Ishikawa (cell line): ENCODE measurements around the gene KLHL26.

Experiments used
- CEBPB ChIP-seq: IDR thresholded peaks from 2 replicates; pipeline ENCODE4 v1.6.1; 2012
- CREB1 ChIP-seq: IDR thresholded peaks from 2 replicates; pipeline ENCODE4 v1.6.1; 2012; ENCODE audit warnings: low read depth
- EGR1 ChIP-seq: IDR thresholded peaks from 2 replicates; pipeline ENCODE4 v1.6.1; 2012
- EP300 ChIP-seq: IDR thresholded peaks from 2 replicates; pipeline ENCODE4 v1.6.1; 2012; ENCODE audit warnings: borderline replicate concordance
- FOXM1 ChIP-seq: IDR thresholded peaks from 2 replicates; pipeline ENCODE4 v1.6.1; 2012; ENCODE audit warnings: low read depth, borderline replicate concordance
- MAX ChIP-seq: IDR thresholded peaks from 2 replicates; pipeline ENCODE4 v1.6.1; 2012
- NFIC ChIP-seq: IDR thresholded peaks from 2 replicates; pipeline ENCODE4 v1.6.1; 2012
- RAD21 ChIP-seq: IDR thresholded peaks from 2 replicates; pipeline ENCODE4 v1.6.1; 2012; ENCODE audit warnings: low read depth
- REST ChIP-seq: IDR thresholded peaks from 2 replicates; pipeline ENCODE4 v1.6.1; 2012; ENCODE audit warnings: low read depth, mild to moderate bottlenecking
- TAF1 ChIP-seq: IDR thresholded peaks from 2 replicates; pipeline ENCODE4 v1.6.1; 2012; ENCODE audit warnings: low read depth, mild to moderate bottlenecking
- TCF12 ChIP-seq: IDR thresholded peaks from 2 replicates; pipeline ENCODE4 v1.6.1; 2012; ENCODE audit warnings: low read depth
- TEAD4 ChIP-seq: IDR thresholded peaks from 2 replicates; pipeline ENCODE4 v1.6.1; 2012
- USF1 ChIP-seq: IDR thresholded peaks from 2 replicates; pipeline ENCODE4 v1.6.1; 2012
- YY1 ChIP-seq: IDR thresholded peaks from 2 replicates; pipeline ENCODE4 v1.6.1; 2012; ENCODE audit warnings: low read depth
- ZBTB7A ChIP-seq: IDR thresholded peaks from 2 replicates; pipeline ENCODE4 v1.6.1; 2012; ENCODE audit warnings: low read depth

Gene KLHL26

GRCh38 chr19:18656337-18657086 is 19.7 kb downstream of the KLHL26 start:
- no peak for TF ChIP-seq MAX
- no peak for TF ChIP-seq TCF12
- TF ChIP-seq FOXM1 = no peak
- TF ChIP-seq ZBTB7A = no peak
- TF ChIP-seq CREB1 = no peak

- TF ChIP-seq TCF12 = no peak
Measured at GRCh38 chr19:18657590-18658365, 20.9 kb downstream of the KLHL26 start.

- no peak for TF ChIP-seq EP300
- TF ChIP-seq CEBPB = no peak
- TF ChIP-seq FOXM1 = no peak
- no peak for TF ChIP-seq EGR1
- TF ChIP-seq USF1 = no peak
- TF ChIP-seq REST = no peak
- no peak for TF ChIP-seq ZBTB7A
- TF ChIP-seq RAD21 = no peak
- no peak for TF ChIP-seq NFIC
- TF ChIP-seq YY1 = no peak
- no peak for TF ChIP-seq MAX
- no peak for TF ChIP-seq TAF1
Measured at GRCh38 chr19:18658366-18658855, 21.6 kb downstream of the KLHL26 start.

- TF ChIP-seq REST = no peak
- no peak for TF ChIP-seq EGR1
- TF ChIP-seq EP300 = no peak
- TF ChIP-seq CREB1 = no peak
- no peak for TF ChIP-seq USF1
- no peak for TF ChIP-seq NFIC
- no peak for TF ChIP-seq TCF12
- no peak for TF ChIP-seq TAF1
- no peak for TF ChIP-seq YY1
- TF ChIP-seq FOXM1 = no peak
- no peak for TF ChIP-seq TEAD4
- TF ChIP-seq MAX = no peak
- TF ChIP-seq CEBPB = no peak
- TF ChIP-seq ZBTB7A = no peak
- no peak for TF ChIP-seq RAD21
Measured at GRCh38 chr19:18659281-18660050, 22.6 kb downstream of the KLHL26 start.
